ENCODE data around the gene HAPLN2.

HAPLN2 gene

DNA sequence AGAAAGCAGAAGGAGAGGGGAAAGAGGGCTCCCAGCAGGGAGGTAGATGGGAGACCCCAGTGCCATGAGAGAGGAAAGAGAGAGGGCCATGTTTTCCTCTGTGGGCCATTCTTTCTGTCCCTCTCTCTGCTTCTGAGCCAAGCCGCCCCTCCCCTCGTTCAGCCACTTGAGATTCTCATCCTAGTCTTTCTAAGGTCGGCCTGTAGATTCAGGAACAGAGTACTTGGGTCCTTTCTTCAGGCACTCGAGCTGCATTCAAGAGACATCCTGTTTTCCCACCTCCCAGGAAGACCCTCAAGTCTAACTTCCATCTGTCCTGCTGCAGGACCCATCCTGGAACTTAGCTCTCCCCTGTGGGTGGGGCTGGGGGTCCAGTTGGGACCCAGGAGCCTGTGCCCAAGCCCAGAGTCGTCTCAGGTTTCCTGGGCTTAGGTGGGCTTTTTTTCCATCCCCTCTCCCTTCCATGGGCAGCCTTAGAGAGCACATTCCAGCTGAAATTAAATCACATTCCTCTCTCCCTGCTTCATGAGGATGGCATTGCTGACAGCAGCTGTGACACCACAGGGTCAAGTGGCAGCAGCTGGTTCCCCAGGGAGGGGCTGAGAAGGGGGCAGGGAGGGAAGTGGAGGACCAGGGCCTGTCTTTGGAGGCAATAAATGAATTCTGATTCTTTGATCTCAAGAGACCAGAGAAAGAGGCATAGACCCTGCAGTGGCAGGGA is 45.0 kb downstream of the HAPLN2 start:
- Histone ChIP-seq H3K27ac (no peak overlapping the region), H3K27me3 (peaks cover 83% of the 10 kb centered on the region), H3K4me1 (ENCODE audit: control insufficient read depth in 1 of 2, insufficient read depth in 1 of 2, low read depth in 1 of 2, low read length in 1 of 2) (peaks cover 13 to 19% of the 10 kb centered on the region in 2 experiments), H3K36me3 (no peaks in the 10 kb centered on the region), H3K9me3 (no peaks in the 10 kb centered on the region), H3K4me3 (ENCODE audit: low read depth in 1 of 2, low read length in 1 of 2) (no peak overlapping the region)
- TF ChIP-seq, protein P1, sequence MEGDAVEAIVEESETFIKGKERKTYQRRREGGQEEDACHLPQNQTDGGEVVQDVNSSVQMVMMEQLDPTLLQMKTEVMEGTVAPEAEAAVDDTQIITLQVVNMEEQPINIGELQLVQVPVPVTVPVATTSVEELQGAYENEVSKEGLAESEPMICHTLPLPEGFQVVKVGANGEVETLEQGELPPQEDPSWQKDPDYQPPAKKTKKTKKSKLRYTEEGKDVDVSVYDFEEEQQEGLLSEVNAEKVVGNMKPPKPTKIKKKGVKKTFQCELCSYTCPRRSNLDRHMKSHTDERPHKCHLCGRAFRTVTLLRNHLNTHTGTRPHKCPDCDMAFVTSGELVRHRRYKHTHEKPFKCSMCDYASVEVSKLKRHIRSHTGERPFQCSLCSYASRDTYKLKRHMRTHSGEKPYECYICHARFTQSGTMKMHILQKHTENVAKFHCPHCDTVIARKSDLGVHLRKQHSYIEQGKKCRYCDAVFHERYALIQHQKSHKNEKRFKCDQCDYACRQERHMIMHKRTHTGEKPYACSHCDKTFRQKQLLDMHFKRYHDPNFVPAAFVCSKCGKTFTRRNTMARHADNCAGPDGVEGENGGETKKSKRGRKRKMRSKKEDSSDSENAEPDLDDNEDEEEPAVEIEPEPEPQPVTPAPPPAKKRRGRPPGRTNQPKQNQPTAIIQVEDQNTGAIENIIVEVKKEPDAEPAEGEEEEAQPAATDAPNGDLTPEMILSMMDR (IDR thresholded peaks at IDR 0.05), result no peak

DNA sequence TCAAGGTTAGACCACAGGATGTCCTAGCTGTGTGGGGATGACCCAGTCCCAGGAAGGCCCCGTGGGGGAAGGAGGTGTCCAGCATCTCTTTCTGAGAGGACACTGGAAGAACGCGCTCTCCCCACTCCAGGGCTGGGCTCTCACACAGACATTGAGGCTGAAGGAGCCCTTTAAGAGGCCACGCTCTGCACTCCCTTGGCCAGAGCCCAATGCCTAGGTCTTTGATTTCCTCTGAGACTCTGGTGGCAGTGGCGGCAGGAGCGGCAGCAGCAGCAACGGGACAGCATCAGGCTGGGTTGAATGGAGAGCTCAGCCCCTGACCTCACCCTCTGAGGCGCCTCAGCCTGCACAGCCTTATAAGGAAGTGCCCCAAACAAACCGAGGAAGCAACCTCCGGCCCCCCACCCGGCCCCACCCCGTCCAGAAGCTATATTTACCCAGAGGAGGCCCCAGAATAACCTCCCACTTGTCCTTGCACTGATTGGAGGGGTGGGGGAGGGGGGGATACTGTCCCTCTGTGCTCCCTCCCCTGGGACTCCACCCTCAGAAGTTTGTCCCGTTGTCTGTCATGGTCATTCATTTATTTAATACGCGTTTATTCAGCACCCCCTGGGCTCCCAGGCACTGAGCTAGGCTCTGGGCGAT is 45.7 kb downstream of the HAPLN2 start:
- H3K27ac ChIP-seq, result no peak overlapping the region

DNA sequence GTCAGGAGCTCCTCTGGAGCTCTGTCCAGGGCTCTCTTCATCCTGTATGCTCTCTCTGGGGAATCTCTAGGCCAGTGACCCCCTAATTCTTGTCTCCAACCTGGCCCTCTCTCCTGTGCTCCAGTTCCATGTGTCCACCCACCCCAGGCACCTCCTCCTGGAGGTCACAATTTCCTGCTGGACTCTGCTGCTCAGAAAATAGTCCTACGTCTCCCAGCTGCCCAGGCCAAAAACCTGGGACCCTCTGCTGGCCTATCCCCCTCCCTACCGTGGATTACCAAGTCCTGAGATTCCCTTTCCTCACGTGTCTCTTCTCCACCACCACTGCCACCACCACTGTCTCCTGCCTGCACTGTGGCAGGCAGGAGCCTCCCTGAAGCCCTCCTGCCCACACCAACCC is 46.3 kb downstream of the HAPLN2 start:
- H3K4me3 ChIP-seq (ENCODE audit: low read depth in 1 of 2, low read length in 1 of 2), result no peak overlapping the region
- H3K27me3 ChIP-seq, result peaks cover 83% of the 10 kb centered on the region
- no peak overlapping the region for H3K27ac ChIP-seq
- no peaks in the 10 kb centered on the region for H3K9me3 ChIP-seq
- H3K36me3 ChIP-seq, result no peaks in the 10 kb centered on the region
- TF ChIP-seq, protein P1 (IDR thresholded peaks at IDR 0.05), result no peak
- H3K4me1 ChIP-seq (ENCODE audit: control insufficient read depth in 1 of 2, insufficient read depth in 1 of 2, low read depth in 1 of 2, low read length in 1 of 2), result peaks cover 12 to 13% of the 10 kb centered on the region in 2 experiments

More for the DNA sequence above, 45.7 kb downstream of the HAPLN2 start:
- peaks cover 83% of the 10 kb centered on the region for H3K27me3 ChIP-seq
- H3K4me3 ChIP-seq (ENCODE audit: low read depth in 1 of 2, low read length in 1 of 2), result no peak overlapping the region
- H3K9me3 ChIP-seq, result no peaks in the 10 kb centered on the region
- peaks cover 13 to 16% of the 10 kb centered on the region in 2 experiments for H3K4me1 ChIP-seq (ENCODE audit: control insufficient read depth in 1 of 2, insufficient read depth in 1 of 2, low read depth in 1 of 2, low read length in 1 of 2)
- TF ChIP-seq, protein P1 (IDR thresholded peaks at IDR 0.05), result no peak
- H3K36me3 ChIP-seq, result no peaks in the 10 kb centered on the region

DNA sequence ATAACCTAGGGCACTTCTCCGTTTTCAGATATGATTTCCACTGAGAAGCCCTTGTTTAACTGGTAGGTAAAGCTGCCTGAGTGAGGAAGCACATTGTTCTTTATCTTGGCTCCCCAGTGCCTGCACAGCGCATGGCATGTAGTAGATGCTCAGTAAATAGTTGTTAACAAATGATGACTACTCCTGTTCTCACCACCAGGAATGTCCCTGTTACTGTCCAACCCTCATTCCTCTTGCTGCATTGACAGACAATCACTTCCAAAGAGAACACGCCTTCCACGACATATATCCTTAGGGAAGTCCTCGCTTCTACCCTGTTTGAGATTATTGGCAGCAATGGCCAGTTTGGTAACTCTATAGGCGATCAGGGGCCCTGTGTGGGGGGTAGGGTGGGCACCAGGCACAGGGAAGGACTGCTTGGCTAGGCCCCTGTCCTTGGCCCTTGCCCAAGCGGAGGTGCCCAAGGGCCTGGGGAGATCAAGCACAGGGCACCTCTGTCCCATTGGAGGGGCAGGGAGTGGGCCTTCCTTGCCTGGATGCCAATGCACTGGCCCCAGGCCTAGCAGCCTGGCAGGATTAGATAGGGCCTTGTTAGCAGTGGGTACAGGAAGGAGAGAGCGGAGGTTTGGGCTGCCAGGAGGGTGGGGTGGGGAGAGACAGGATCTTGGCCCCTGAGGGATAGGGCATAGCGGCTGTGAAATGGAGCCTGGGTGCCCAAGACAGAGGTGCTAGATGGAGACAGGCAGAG is 47.8 kb downstream of the HAPLN2 start:
- TF ChIP-seq, protein P1 (IDR thresholded peaks at IDR 0.05), result no peak
- no peak overlapping the region for H3K27ac ChIP-seq
- H3K9me3 ChIP-seq, result no peaks in the 10 kb centered on the region
- H3K4me1 ChIP-seq (ENCODE audit: control insufficient read depth in 1 of 2, insufficient read depth in 1 of 2, low read depth in 1 of 2, low read length in 1 of 2), result peaks cover under 1 to 3% of the 10 kb centered on the region in 2 experiments
- no peak overlapping the region for H3K4me3 ChIP-seq (ENCODE audit: low read depth in 1 of 2, low read length in 1 of 2)
- peaks cover 82% of the 10 kb centered on the region for H3K27me3 ChIP-seq
- H3K36me3 ChIP-seq, result no peaks in the 10 kb centered on the region

DNA sequence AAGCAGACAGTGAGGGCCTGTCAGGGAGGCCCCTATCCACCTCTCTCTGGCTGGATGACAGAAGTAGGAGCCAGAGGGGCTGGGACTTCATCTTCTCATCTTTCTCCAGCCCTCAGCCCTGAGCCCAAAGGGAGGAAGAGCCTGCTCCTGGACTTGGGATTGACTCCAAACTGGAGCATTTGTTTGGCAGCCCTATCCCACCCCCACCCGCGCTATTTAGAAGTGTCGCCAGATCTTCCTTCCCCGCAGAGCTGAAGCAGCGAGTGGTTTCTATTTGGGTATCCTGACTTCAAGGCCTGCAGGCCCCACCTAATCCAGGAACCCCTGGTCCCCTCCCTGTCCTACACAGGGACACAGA is 48.4 kb downstream of the HAPLN2 start:
- Histone ChIP-seq H3K27ac (no peak overlapping the region), H3K27me3 (peaks cover 82% of the 10 kb centered on the region), H3K4me3 (ENCODE audit: low read depth in 1 of 2, low read length in 1 of 2) (no peak overlapping the region), H3K4me1 (ENCODE audit: control insufficient read depth in 1 of 2, insufficient read depth in 1 of 2, low read depth in 1 of 2, low read length in 1 of 2) (no peaks in the 10 kb centered on the region), H3K9me3 (no peaks in the 10 kb centered on the region), H3K36me3 (no peaks in the 10 kb centered on the region)
- TF ChIP-seq, protein P1 (IDR thresholded peaks at IDR 0.05), result no peak
